ENCODE data around the gene CNNM2.

CNNM2 gene

DNA sequence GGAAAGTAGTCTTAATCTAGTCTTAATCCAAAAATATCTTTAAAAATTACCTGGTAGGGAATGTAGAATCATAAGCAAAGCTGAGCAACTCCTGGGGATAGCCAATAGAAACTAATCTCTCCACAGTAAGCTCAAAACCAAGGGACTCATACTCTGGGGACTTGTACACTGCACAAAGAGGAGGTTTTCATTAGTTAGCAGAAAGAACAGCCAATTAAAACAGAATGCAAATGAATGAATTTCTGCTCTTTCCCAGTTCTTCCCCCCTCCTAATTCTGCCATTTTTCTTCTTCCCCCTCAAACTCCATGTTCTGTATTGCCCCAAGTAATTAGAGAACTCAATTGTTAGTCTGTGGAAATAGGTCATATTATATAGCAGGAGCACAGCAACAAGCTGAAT is 188.4 kb downstream of the CNNM2 start:
- Histone ChIP-seq H3K9me3 (ENCODE audit: control insufficient read depth in 2 of 2, low read length in 2 of 2) (no peaks in the 10 kb centered on the region), H3K36me3 (ENCODE audit: control insufficient read depth in 2 of 2, insufficient read depth in 2 of 2, low read length in 2 of 2) (peaks cover 21 to 32% of the 10 kb centered on the region in 2 donors), H3K27ac (ENCODE audit: low read depth in 2 of 2, low read length in 2 of 2) (no peak overlapping the region), H3K4me1 (ENCODE audit: control insufficient read depth in 2 of 2, insufficient read depth in 2 of 2, low read length in 2 of 2) (no peaks in the 10 kb centered on the region), H3K9ac (ENCODE audit: low read depth in 1 of 2, low read length in 2 of 2) (no peak overlapping the region), H3K4me3 (ENCODE audit: low read length in 2 of 2) (no peak overlapping the region), H3K27me3 (ENCODE audit: control insufficient read depth in 2 of 2, insufficient read depth in 2 of 2, low read length in 2 of 2) (no peaks in the 10 kb centered on the region)

DNA sequence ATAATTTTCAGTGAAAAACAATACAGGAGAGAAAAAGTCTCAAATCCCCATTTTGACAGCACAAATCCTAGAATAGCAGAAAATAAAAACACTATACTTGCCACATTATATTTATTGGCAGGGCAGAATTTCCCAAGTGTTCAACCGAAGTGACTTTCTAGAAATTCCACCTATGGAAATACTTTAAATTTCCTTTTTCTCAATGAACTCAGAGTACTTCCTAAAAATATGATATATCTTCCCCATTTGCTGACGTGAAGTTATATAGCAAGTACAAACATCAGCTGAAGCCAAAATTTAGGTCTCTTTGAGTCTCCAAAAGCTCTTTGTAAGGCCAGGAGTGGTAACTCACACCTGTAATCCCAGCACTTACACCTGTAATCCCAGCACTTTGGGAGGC is 191.7 kb downstream of the CNNM2 start:
- H3K9ac ChIP-seq (ENCODE audit: low read depth in 1 of 2, low read length in 2 of 2) = no peak overlapping the region
- peaks cover 11 to 13% of the 10 kb centered on the region in 2 donors for H3K36me3 ChIP-seq (ENCODE audit: control insufficient read depth in 2 of 2, insufficient read depth in 2 of 2, low read length in 2 of 2)
- H3K27ac ChIP-seq (ENCODE audit: low read depth in 2 of 2, low read length in 2 of 2) = no peak overlapping the region
- no peaks in the 10 kb centered on the region for H3K27me3 ChIP-seq (ENCODE audit: control insufficient read depth in 2 of 2, insufficient read depth in 2 of 2, low read length in 2 of 2)
- H3K4me1 ChIP-seq (ENCODE audit: control insufficient read depth in 2 of 2, insufficient read depth in 2 of 2, low read length in 2 of 2) = no peaks in the 10 kb centered on the region
- no peaks in the 10 kb centered on the region for H3K9me3 ChIP-seq (ENCODE audit: control insufficient read depth in 2 of 2, low read length in 2 of 2)
- H3K4me3 ChIP-seq (ENCODE audit: low read length in 2 of 2) = no peak overlapping the region

DNA sequence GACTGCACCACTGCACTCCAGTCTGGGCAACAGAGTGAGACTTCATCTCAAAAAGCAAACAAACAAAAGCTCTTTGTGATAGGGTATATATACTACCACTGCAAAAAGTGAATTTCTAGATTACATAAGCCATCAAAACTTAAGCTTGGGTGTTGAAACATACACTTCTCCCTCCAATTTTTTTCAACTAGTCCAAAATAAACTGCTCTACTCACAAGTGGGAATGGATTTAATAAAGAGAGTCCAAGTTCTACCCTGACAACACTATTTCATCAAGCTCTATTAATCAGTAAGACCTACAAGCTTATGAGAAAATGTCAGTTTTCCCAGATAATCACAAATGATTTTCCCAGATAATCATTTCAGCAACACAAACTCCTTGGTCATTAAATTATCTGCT is 192.3 kb downstream of the CNNM2 start:
- Histone ChIP-seq H3K36me3 (ENCODE audit: control insufficient read depth in 2 of 2, insufficient read depth in 2 of 2, low read length in 2 of 2) (peaks cover 8 to 11% of the 10 kb centered on the region in 2 donors), H3K27me3 (ENCODE audit: control insufficient read depth in 2 of 2, insufficient read depth in 2 of 2, low read length in 2 of 2) (no peaks in the 10 kb centered on the region), H3K27ac (ENCODE audit: low read depth in 2 of 2, low read length in 2 of 2) (no peak overlapping the region), H3K4me1 (ENCODE audit: control insufficient read depth in 2 of 2, insufficient read depth in 2 of 2, low read length in 2 of 2) (no peaks in the 10 kb centered on the region), H3K9me3 (ENCODE audit: control insufficient read depth in 2 of 2, low read length in 2 of 2) (no peaks in the 10 kb centered on the region), H3K4me3 (ENCODE audit: low read length in 2 of 2) (no peak overlapping the region), H3K9ac (ENCODE audit: low read depth in 1 of 2, low read length in 2 of 2) (no peak overlapping the region)

DNA sequence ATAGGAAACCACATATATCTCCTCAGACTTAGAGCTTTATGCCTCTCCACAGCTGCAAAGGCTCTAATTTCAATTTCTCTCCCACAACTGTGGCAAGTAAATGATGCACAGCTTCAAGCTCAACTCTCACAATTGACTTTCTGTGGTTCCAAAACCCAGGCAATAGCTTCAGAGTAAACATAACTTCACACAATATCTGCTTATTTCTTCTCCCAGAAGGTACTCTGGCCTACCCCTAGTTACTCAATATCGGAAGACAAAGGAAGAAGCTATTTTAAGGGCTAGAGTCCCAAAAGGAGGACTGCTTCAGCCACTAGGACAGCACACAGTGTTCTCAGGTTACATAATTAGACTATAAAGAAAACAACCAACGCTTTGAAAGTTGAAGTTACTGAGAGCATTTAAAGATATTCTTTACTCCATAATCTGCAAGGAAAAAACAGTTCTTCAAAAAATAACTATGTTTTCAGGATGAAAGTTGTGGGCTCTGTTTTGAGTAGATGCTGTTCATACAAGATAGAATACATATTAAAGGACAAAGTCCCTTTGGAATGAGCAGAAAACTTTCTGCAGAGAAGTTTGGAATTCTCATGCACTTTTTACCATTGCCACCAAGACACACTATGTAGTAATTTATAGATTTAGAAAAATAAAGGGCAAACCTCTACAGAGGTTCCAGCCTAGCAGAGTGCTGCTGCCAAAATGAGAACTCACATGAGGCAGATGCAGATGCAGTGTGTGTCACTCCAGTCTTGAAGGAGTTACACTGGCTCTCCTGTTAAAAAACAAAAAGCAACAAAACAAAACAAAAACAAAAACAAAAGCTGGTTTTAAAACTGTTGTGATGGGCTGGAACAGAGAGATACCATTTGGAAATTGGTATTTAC is 193.2 kb downstream of the CNNM2 start:
- H3K9me3 ChIP-seq (ENCODE audit: control insufficient read depth in 2 of 2, low read length in 2 of 2) = no peaks in the 10 kb centered on the region
- H3K27ac ChIP-seq (ENCODE audit: low read depth in 2 of 2, low read length in 2 of 2) = peak overlapping the region; percentile 17 to 53
- no peaks in the 10 kb centered on the region for H3K4me1 ChIP-seq (ENCODE audit: control insufficient read depth in 2 of 2, insufficient read depth in 2 of 2, low read length in 2 of 2)

DNA sequence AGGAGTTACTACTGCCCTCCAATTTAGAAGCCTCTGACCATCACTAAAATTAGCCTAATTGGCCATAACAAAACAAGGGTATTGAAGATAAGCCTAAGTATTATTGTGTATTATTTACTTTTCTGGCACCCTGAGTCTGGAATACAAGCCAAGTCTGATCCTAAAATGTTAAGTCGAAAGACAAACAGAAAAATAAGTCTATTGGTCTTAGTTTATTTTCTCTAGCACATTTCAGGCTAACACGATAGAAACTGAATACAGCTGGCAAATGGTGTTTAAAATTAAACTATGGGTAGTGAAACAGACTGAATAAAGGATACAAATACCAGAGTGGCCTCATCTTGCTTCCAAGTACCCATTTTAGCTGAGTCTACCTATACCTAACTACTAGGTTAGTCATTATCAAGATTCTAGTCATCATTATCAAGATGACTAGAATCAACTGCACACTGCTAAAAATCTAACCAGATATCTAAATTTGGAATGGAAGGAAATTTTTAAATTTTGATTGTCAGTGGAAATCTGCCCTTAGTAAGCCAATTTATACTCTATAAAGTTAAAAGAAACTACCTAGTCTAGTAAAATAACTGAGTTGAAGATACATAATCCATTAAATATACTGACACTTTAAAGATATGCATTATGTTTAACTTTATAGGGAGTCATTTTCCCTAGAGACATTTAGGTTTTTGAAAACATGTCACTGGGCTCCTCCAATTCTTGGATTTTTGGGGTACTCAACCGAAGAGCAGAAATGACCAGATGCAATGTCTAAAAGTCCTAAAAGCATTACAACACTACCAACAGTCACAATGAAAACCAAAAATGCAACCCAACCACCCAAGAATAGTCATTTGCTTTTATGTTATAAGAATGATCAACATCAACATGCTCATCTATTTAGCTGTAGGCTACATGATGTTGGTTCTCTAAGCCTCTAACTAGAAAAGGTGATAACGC is 194.1 kb downstream of the CNNM2 start:
- no peaks in the 10 kb centered on the region for H3K4me1 ChIP-seq (ENCODE audit: control insufficient read depth in 2 of 2, insufficient read depth in 2 of 2, low read length in 2 of 2)
- H3K27me3 ChIP-seq (ENCODE audit: control insufficient read depth in 2 of 2, insufficient read depth in 2 of 2, low read length in 2 of 2) = no peaks in the 10 kb centered on the region
- no peak overlapping the region for H3K9ac ChIP-seq (ENCODE audit: low read depth in 1 of 2, low read length in 2 of 2)
- no peaks in the 10 kb centered on the region for H3K9me3 ChIP-seq (ENCODE audit: control insufficient read depth in 2 of 2, low read length in 2 of 2)
- H3K36me3 ChIP-seq (ENCODE audit: control insufficient read depth in 2 of 2, insufficient read depth in 2 of 2, low read length in 2 of 2) = no peaks in the 10 kb centered on the region
- H3K27ac ChIP-seq (ENCODE audit: low read depth in 2 of 2, low read length in 2 of 2) = peak overlapping the region; percentile 17 to 53
- H3K4me3 ChIP-seq (ENCODE audit: low read length in 2 of 2) = no peak overlapping the region

More for the DNA sequence above, 193.2 kb downstream of the CNNM2 start:
- H3K9ac ChIP-seq (ENCODE audit: low read depth in 1 of 2, low read length in 2 of 2) = no peak overlapping the region
- no peaks in the 10 kb centered on the region for H3K27me3 ChIP-seq (ENCODE audit: control insufficient read depth in 2 of 2, insufficient read depth in 2 of 2, low read length in 2 of 2)
- H3K36me3 ChIP-seq (ENCODE audit: control insufficient read depth in 2 of 2, insufficient read depth in 2 of 2, low read length in 2 of 2) = peaks cover 3 to 4% of the 10 kb centered on the region in 2 donors
- no peak overlapping the region for H3K4me3 ChIP-seq (ENCODE audit: low read length in 2 of 2)

DNA sequence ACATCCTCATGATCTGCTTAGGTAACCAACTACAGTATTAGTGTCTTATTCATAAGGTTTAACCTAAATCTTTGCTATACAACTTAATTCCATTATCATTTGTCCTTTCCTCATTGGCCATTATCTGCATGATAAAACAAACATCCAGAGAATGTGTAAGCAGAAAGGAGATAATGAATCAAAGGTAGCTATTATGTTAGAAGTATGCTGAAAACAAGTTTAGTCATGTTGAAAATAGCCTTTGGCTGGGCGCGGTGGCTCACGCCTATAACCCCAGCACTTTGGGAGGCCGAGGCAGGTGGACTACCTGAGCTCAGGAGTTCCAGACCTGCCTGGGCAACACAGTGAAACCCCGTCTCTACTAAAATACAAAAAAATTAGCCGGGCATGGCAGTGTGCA is 196.8 kb downstream of the CNNM2 start:
- Histone ChIP-seq H3K9me3 (ENCODE audit: control insufficient read depth in 2 of 2, low read length in 2 of 2) (no peaks in the 10 kb centered on the region), H3K4me3 (ENCODE audit: low read length in 2 of 2) (no peak overlapping the region), H3K4me1 (ENCODE audit: control insufficient read depth in 2 of 2, insufficient read depth in 2 of 2, low read length in 2 of 2) (no peaks in the 10 kb centered on the region), H3K36me3 (ENCODE audit: control insufficient read depth in 2 of 2, insufficient read depth in 2 of 2, low read length in 2 of 2) (peaks cover 0 to 5% of the 10 kb centered on the region in 2 donors), H3K27me3 (ENCODE audit: control insufficient read depth in 2 of 2, insufficient read depth in 2 of 2, low read length in 2 of 2) (no peaks in the 10 kb centered on the region), H3K27ac (ENCODE audit: low read depth in 2 of 2, low read length in 2 of 2) (no peak overlapping the region), H3K9ac (ENCODE audit: low read depth in 1 of 2, low read length in 2 of 2) (no peak overlapping the region)

DNA sequence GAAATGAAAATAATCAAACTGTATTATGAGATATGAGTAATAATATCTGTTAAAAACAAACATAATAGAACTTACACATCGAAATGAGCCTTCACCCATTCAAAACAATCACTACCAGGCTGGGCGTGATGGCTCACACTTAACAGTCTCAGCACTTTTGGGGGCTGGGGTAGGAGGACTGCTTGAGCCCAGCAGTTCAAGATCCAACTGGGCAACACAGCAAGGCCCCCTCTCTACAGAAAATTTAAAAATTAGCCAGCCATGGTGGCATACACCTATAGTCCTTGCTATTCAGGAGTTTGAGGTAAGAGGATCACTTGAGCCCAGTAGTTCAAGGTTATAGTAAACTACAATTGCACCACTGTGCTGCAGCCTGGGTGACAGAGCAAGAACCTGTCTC is 199.2 kb downstream of the CNNM2 start:
- Histone ChIP-seq H3K4me1 (ENCODE audit: control insufficient read depth in 2 of 2, insufficient read depth in 2 of 2, low read length in 2 of 2) (no peaks in the 10 kb centered on the region), H3K27ac (ENCODE audit: low read depth in 2 of 2, low read length in 2 of 2) (no peak overlapping the region), H3K27me3 (ENCODE audit: control insufficient read depth in 2 of 2, insufficient read depth in 2 of 2, low read length in 2 of 2) (no peaks in the 10 kb centered on the region), H3K36me3 (ENCODE audit: control insufficient read depth in 2 of 2, insufficient read depth in 2 of 2, low read length in 2 of 2) (peaks cover 0 to 5% of the 10 kb centered on the region in 2 donors), H3K4me3 (ENCODE audit: low read length in 2 of 2) (no peak overlapping the region), H3K9me3 (ENCODE audit: control insufficient read depth in 2 of 2, low read length in 2 of 2) (no peaks in the 10 kb centered on the region), H3K9ac (ENCODE audit: low read depth in 1 of 2, low read length in 2 of 2) (no peak overlapping the region)

DNA sequence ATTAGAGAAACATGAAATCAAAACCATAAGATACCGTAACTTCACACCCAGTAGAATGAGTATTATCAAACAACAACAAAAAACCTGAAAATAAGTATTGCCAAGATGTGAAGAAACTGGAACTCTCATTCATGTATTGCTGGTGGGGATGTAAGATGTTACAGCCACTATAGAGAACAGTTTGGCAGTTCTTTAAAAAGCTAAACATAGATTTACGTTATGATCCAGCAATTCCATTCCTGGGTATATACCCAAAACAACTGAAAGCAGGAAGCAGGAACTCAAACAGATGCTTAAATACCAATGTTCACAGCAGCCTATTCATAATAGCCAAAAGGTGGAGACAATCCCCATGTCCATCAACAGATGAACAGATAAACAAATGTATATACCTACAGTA is 202.5 kb downstream of the CNNM2 start:
- peaks cover 0 to 5% of the 10 kb centered on the region in 2 donors for H3K36me3 ChIP-seq (ENCODE audit: control insufficient read depth in 2 of 2, insufficient read depth in 2 of 2, low read length in 2 of 2)
- H3K9ac ChIP-seq (ENCODE audit: low read depth in 1 of 2, low read length in 2 of 2) = no peak overlapping the region
- H3K9me3 ChIP-seq (ENCODE audit: control insufficient read depth in 2 of 2, low read length in 2 of 2) = no peaks in the 10 kb centered on the region
- H3K27me3 ChIP-seq (ENCODE audit: control insufficient read depth in 2 of 2, insufficient read depth in 2 of 2, low read length in 2 of 2) = no peaks in the 10 kb centered on the region
- H3K4me1 ChIP-seq (ENCODE audit: control insufficient read depth in 2 of 2, insufficient read depth in 2 of 2, low read length in 2 of 2) = no peaks in the 10 kb centered on the region
- no peak overlapping the region for H3K4me3 ChIP-seq (ENCODE audit: low read length in 2 of 2)
- H3K27ac ChIP-seq (ENCODE audit: low read depth in 2 of 2, low read length in 2 of 2) = no peak overlapping the region

DNA sequence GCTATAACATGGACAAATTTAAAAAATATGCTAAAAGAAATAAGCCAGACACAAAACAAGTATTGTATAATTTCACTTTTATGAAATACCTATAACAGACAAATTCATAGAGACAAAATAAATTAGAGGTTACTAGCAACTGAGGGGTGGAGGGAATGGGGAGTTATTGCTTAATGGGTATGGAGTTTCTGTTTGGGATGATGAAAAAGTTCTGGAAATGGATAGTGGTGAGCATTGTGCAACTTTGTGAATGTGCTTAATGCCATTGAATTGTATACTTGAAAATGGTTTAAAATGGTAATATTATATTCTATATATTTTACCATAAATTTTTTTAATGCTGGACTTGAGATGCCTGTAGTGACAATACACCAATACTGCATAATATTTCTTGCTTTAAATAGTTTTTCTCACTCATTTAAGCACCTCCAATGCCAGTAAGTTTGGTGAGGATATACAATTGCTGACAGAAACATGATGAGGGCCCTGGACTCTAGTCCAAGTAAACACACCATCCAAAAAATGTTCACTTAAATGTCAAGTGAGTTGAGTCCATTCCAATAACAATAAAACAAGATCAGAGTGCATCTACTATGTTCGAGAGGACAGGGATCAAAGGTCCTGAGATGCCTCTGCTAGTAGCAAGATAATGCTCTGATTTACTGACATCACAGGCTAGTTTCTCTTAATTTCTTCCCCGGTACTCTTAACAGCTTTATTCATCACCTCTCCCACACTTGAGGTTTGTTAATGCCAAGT is 203.1 kb downstream of the CNNM2 start:
- H3K4me3 ChIP-seq (ENCODE audit: low read length in 2 of 2) = no peak overlapping the region
- H3K9me3 ChIP-seq (ENCODE audit: control insufficient read depth in 2 of 2, low read length in 2 of 2) = no peaks in the 10 kb centered on the region
- peaks cover 0 to 5% of the 10 kb centered on the region in 2 donors for H3K36me3 ChIP-seq (ENCODE audit: control insufficient read depth in 2 of 2, insufficient read depth in 2 of 2, low read length in 2 of 2)
- no peaks in the 10 kb centered on the region for H3K27me3 ChIP-seq (ENCODE audit: control insufficient read depth in 2 of 2, insufficient read depth in 2 of 2, low read length in 2 of 2)
- no peak overlapping the region for H3K27ac ChIP-seq (ENCODE audit: low read depth in 2 of 2, low read length in 2 of 2)
- H3K9ac ChIP-seq (ENCODE audit: low read depth in 1 of 2, low read length in 2 of 2) = no peak overlapping the region
- no peaks in the 10 kb centered on the region for H3K4me1 ChIP-seq (ENCODE audit: control insufficient read depth in 2 of 2, insufficient read depth in 2 of 2, low read length in 2 of 2)

Data from mucosa of rectum (tissue), 2 donors.